Measurements from ENCODE around the gene KCTD2. TPM values are rescaled to one million over a fixed set of nuclear protein-coding genes. Genes with fewer than 3 reads are reported as not detected.

KCTD2 gene
- total RNA-seq, 2 donors from 2014 or later: 24.4 to 104 TPM

DNA sequence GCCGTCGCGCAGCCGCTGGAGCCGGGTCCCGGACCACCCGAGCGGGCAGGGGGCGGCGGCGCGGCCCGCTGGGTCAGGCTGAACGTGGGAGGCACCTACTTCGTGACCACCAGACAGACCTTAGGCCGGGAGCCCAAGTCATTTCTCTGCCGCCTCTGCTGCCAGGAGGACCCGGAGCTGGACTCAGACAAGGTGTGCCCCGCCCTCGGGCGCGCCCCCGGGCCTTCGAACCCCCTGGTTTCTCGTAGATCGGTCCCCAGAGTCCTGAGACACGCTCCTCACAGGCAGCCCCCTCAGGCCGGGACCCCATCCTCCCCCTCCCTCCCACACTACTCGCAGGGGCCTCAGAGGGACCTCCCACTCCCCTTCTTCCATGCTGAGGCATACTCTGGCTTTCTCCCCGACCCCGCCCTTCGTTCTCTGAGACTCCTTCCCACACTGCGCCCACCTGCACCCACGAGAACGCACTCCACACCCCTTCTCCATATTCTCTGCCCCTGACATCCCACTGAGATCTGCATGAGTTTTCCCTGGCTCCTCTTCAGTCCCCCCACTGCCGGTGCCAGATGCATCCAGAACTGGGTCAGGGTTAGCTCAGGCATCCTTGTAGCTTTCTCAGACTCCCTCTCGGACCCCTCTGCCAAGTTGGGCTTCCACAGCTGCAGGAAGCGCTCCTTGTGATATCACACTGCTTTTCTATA lies 523 bp downstream of the KCTD2 start:
- H3K4me1 ChIP-seq (replicated peaks): no peaks in the 10 kb centered on the region
- H3K9me3 ChIP-seq: no peaks in the 10 kb centered on the region
- DNase-seq (ENCODE audit: low spot score): no peak
- H3K4me3 ChIP-seq: peak overlapping the region; percentile 74 to 81
- intact Hi-C loops (cut with DNase I): no loop called here
- H3K27ac ChIP-seq: peak overlapping the region; percentile 77 to 86
- 2% methylated on average over 22 of the region's 38 CpGs for WGBS
- H3K36me3 ChIP-seq: no peaks in the 10 kb centered on the region
- H3K27me3 ChIP-seq (replicated peaks; ENCODE audit: insufficient read depth): no peaks in the 10 kb centered on the region
- TF ChIP-seq CTCF (IDR thresholded peaks at IDR 0.05) (no peak), POLR2AphosphoS5 (IDR thresholded peaks at IDR 0.05) (no peak), POLR2A (IDR thresholded peaks at IDR 0.05) (no peak)

DNA sequence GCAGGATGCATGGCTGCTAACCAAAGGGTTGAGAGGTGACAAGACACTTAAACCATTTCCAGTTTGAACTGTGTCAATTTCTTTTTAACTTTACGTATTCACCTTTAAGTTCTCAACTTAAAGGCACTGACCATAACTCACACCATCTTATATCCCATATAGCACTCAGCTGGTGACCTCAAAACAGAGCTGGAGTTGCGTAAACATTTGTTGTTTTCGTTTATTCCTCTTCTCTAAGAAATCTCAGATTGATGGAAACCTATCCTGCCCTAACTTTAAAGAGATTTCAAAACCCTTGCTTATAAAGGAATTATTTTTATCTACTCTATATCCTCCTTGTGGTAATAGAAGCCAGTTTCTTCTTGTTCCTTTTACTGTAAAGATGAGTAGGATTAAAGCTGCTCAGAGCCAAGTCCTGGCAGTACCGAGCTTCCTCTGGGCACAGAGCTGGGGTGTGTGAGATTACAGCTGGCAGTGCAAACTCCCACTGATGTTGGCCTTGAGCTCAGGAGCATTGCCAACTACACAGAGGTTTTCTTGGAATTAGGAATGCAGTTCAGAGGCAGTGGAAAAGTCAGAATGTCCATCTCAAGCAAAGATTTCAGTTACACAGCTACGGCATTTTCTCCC lies 1.3 kb downstream of the KCTD2 start:
- WGBS: 23% methylated on average over 5 of the region's 5 CpGs
- H3K27me3 ChIP-seq (replicated peaks; ENCODE audit: insufficient read depth): no peaks in the 10 kb centered on the region
- peak overlapping the region in 1 of 2 donors; percentile 77 for H3K27ac ChIP-seq
- H3K36me3 ChIP-seq: peaks cover 0 to 3% of the 10 kb centered on the region in 2 donors
- TF ChIP-seq POLR2A (IDR thresholded peaks at IDR 0.05) (no peak), POLR2AphosphoS5 (IDR thresholded peaks at IDR 0.05) (peak; percentile 28)
- DNase-seq (ENCODE audit: low spot score): no peak
- no peaks in the 10 kb centered on the region for H3K4me1 ChIP-seq (replicated peaks)
- H3K4me3 ChIP-seq: peak overlapping the region; percentile 74 to 81
- H3K9me3 ChIP-seq: no peaks in the 10 kb centered on the region
- intact Hi-C loops (cut with DNase I): no loop called here

DNA sequence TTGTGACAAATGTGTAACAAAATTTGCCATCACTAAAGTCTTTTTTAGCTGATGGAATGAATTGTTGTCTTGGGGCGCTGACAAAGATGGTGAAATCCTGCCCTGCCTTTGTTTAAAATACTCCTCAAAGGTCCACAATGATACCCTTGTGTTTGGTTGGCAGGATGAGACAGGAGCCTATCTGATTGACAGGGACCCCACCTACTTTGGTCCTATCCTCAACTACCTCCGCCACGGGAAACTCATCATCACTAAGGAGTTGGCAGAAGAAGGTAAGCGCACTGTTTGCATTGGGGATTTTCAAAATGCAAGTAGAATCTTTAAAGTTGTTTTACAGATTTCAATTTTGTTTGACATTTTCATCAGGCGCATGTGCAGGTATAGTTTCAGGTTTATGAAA lies 2.0 kb downstream of the KCTD2 start:
- Histone ChIP-seq H3K36me3 (peaks cover 0 to 3% of the 10 kb centered on the region in 2 donors), H3K27ac (peak overlapping the region in 1 of 2 donors; percentile 77), H3K4me1 (replicated peaks) (no peaks in the 10 kb centered on the region), H3K4me3 (no peak overlapping the region), H3K27me3 (replicated peaks; ENCODE audit: insufficient read depth) (no peaks in the 10 kb centered on the region), H3K9me3 (no peaks in the 10 kb centered on the region)
- 59% methylated on average over 5 of the region's 5 CpGs for WGBS
- intact Hi-C loops (cut with DNase I): no loop called here
- TF ChIP-seq POLR2AphosphoS5 (IDR thresholded peaks at IDR 0.05) (no peak), POLR2A (IDR thresholded peaks at IDR 0.05) (no peak), CTCF (IDR thresholded peaks at IDR 0.05) (no peak)
- DNase-seq (ENCODE audit: low spot score): no peak

GRCh38 chr17:75049706-75050105 lies 2.7 kb downstream of the KCTD2 start:
- TF ChIP-seq POLR2AphosphoS5 (IDR thresholded peaks at IDR 0.05): no peak
- no peak for TF ChIP-seq CTCF (IDR thresholded peaks at IDR 0.05)
- TF ChIP-seq POLR2A (IDR thresholded peaks at IDR 0.05): no peak
- Histone ChIP-seq H3K27ac (no peak overlapping the region), H3K36me3 (peaks cover 0 to 3% of the 10 kb centered on the region in 2 donors), H3K9me3 (no peaks in the 10 kb centered on the region), H3K4me1 (replicated peaks) (no peaks in the 10 kb centered on the region), H3K4me3 (no peak overlapping the region), H3K27me3 (replicated peaks; ENCODE audit: insufficient read depth) (no peaks in the 10 kb centered on the region)
- intact Hi-C loops (cut with DNase I): no loop called here
- no peak for DNase-seq (ENCODE audit: low spot score)

DNA sequence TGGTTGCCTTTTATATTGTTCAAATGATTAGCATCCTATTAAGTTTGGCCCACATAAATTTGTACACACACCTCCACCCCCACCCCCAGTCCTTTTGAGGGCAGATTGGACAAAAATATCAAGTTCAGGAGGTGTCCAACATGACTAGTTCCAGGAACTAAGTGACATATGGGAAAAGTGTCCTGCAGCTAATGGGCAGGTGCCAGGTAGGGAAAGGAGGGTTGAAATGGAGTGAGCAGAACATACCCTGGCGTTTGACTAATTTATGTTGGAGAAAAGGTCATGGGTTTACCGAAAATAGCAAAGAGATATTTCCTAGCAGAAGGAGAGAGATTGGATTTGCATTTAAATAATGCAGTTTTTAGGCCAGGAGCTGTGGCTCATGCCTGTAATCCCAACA lies 4.9 kb downstream of the KCTD2 start:
- Histone ChIP-seq H3K27ac (no peak overlapping the region), H3K4me3 (no peak overlapping the region), H3K4me1 (replicated peaks) (no peaks in the 10 kb centered on the region), H3K9me3 (no peaks in the 10 kb centered on the region), H3K36me3 (peaks cover 0 to 3% of the 10 kb centered on the region in 2 donors), H3K27me3 (replicated peaks; ENCODE audit: insufficient read depth) (no peaks in the 10 kb centered on the region)
- TF ChIP-seq POLR2AphosphoS5 (IDR thresholded peaks at IDR 0.05) (no peak), CTCF (IDR thresholded peaks at IDR 0.05) (no peak), POLR2A (IDR thresholded peaks at IDR 0.05) (no peak)
- no peak for DNase-seq (ENCODE audit: low spot score)
- WGBS: 77% methylated on average over 2 of the region's 2 CpGs
- intact Hi-C loops (cut with DNase I): no loop called here
